T-cell (primary cell): Measurements from ENCODE around the gene RTCB. TPM values are rescaled to one million over a fixed set of nuclear protein-coding genes. Genes with fewer than 3 reads are reported as not detected.

Experiments
- ATAC-seq, 4 experiments: fragments of 200-7000 bp in 3 of 4; fragments of 150-1000 bp in 1 of 4; cut with Tn5 transposase; replicated peaks in 1 of 4; 1 replicate in 3 of 4; 2 replicates in 1 of 4; pipeline ENCODE4 v1.10.0; 2021; ENCODE audit warnings: moderate library complexity in 3 of 4, mild to moderate bottlenecking in 2 of 4, moderate number of reproducible peaks in 1 of 4
- CTCF ChIA-PET, 2 donors: fragments of 300-600 bp; sonication (Branson Sonifier 250); formaldehyde crosslinking; loops; one replicate each; lab custom pipeline; 2022; ENCODE audit warnings: antibody characterized with exemption in 2 of 2; lab: Charles Lee
- POLR2A ChIA-PET, 2 donors: fragments of 300-600 bp; sonication (Branson Sonifier 250); formaldehyde crosslinking; loops; one replicate each; lab custom pipeline; 2022; ENCODE audit warnings: antibody characterized with exemption in 2 of 2; lab: Charles Lee
- DNase-seq, 35 experiments: peaks; one replicate each; pipeline versions ENCODE4 v3.0.0 to v3.0.0-alpha.2; 2013 to 2023
- H3K27ac ChIP-seq: one replicate; pipeline ENCODE4 v1.5.1; 2013; ENCODE audit warnings: low read length
- H3K27me3 ChIP-seq, 2 experiments: replicated peaks in 1 of 2; 1 replicate in 1 of 2; 2 replicates in 1 of 2; pipeline versions ENCODE4 v1.6.1 to v1.7.0; 2013; ENCODE audit warnings: low read length in 1 of 2, mixed read lengths in 1 of 2; ENCODE audit not compliant: control insufficient read depth in 2 of 2, insufficient read depth in 2 of 2; ENCODE audit errors: extremely low read depth in 1 of 2
- H3K36me3 ChIP-seq, 2 donors: 1 replicate in 1 of 2; 2 replicates in 1 of 2; pipeline versions ENCODE4 v1.6.1 to v1.7.0; 2013; ENCODE audit warnings: low read length in 1 of 2; ENCODE audit not compliant: control insufficient read depth in 2 of 2, insufficient read depth in 1 of 2; ENCODE audit errors: extremely low read depth in 1 of 2
- H3K4me1 ChIP-seq, 2 experiments: 1 replicate in 1 of 2; 2 replicates in 1 of 2; pipeline versions ENCODE4 v1.6.1 to v1.7.0; 2013; ENCODE audit warnings: low read length in 2 of 2, mixed read lengths in 1 of 2; ENCODE audit not compliant: insufficient read depth in 2 of 2, control insufficient read depth in 1 of 2; ENCODE audit errors: extremely low read depth in 1 of 2
- H3K4me3 ChIP-seq, 2 donors: 1 replicate in 1 of 2; 2 replicates in 1 of 2; pipeline versions ENCODE4 v1.5.1 to v1.7.0; 2013; ENCODE audit warnings: mild to moderate bottlenecking in 2 of 2, low read length in 1 of 2, moderate library complexity in 1 of 2; ENCODE audit not compliant: control insufficient read depth in 1 of 2; ENCODE audit errors: extremely low read depth in 1 of 2
- H3K9me3 ChIP-seq: 2 replicates; pipeline ENCODE4 v1.7.0; 2013
- H3K27ac Mint-ChIP-seq, 2 donors: one replicate each; pipeline ENCODE4 v1.8.0; 2020 to 2021; ENCODE audit warnings: mild to moderate bottlenecking in 2 of 2, mixed read lengths in 2 of 2
- H3K27me3 Mint-ChIP-seq, 2 donors: one replicate each; pipeline ENCODE4 v1.8.0; 2021 to 2022; ENCODE audit warnings: mixed read lengths in 2 of 2
- H3K36me3 Mint-ChIP-seq: one replicate; pipeline ENCODE4 v1.8.0; 2021; ENCODE audit warnings: mixed read lengths
- H3K4me1 Mint-ChIP-seq, 3 donors: one replicate each; pipeline ENCODE4 v1.8.0; 2020 to 2022; ENCODE audit warnings: mixed read lengths in 3 of 3, mild to moderate bottlenecking in 1 of 3
- H3K4me3 Mint-ChIP-seq, 3 donors: one replicate each; pipeline ENCODE4 v1.8.0; 2020 to 2022; ENCODE audit warnings: mild to moderate bottlenecking in 3 of 3, mixed read lengths in 3 of 3, moderate library complexity in 3 of 3
- H3K9me3 Mint-ChIP-seq, 3 donors: one replicate each; pipeline ENCODE4 v1.8.0; 2020 to 2022; ENCODE audit warnings: mixed read lengths in 3 of 3
- WGBS: methylation state at CpG from one replicate; pipeline ENCODE4 v1.1.5; 2013; ENCODE audit warnings: missing lambda C conversion rate; ENCODE audit not compliant: insufficient coverage; 5-methylcytosine and 5-hydroxymethylcytosine counted together
- total RNA-seq, 35 experiments: library from RNA in 6 of 35; stranded (reverse) in 6 of 35; fragments of 120-200 nt in 1 of 35; gene quantifications; one replicate each; pipeline versions ENCODE4 v1.2.1 to v1.2.4 and lab custom pipeline; 2013 to 2026

RTCB gene
- total RNA-seq, 5 donors from 2014 or later (not counting 1 experiment from before 2014, with no cell fraction given), result 35.8 to 49.4 (median 45.2) TPM

DNA sequence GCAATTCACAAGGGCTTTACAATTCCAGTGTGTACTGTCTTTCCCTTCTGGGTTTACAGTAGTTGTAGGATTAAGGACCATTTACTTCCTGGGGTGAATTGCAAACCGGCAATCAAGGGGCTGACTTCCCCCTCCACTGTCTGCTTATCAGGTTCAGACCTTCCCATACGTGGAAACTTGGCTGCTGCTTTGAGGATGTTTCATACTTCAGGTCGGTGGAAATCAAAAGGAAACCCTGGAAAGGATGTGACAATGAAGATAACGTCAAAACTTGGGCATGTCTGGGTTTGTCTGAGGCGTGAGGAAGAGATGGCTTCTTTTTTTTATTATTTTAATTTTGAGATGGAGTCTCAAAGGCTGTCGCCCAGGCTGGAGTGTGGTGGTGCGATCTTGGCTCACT, 2.1 kb upstream of the RTCB start:
- peaks cover 34 to 37% (median 35%) of the 10 kb centered on the region in 3 donors for H3K4me1 Mint-ChIP-seq
- no peak overlapping the region for H3K4me3 ChIP-seq
- H3K36me3 Mint-ChIP-seq, result peaks cover 3% of the 10 kb centered on the region
- H3K27me3 Mint-ChIP-seq, result peaks cover 12 to 15% of the 10 kb centered on the region in 2 donors
- ChIA-PET POLR2A (no interaction called here), CTCF (interaction anchor here in 1 of 2 donors (0.6 kb wide), 1 partner anchor 60 kb away, joined by 3 read pairs; no protein-coding TSS in a partner anchor)
- no peak overlapping the region for H3K27ac Mint-ChIP-seq
- ATAC-seq, result no peak
- H3K9me3 Mint-ChIP-seq, result no peaks in the 10 kb centered on the region
- peaks cover 0 to 4% of the 10 kb centered on the region in 2 experiments for H3K27me3 ChIP-seq
- no peak overlapping the region for H3K27ac ChIP-seq
- 81% methylated on average over 4 of the region's 7 CpGs for WGBS
- peaks cover 11 to 23% of the 10 kb centered on the region in 2 experiments for H3K4me1 ChIP-seq
- DNase-seq, result no peak
- H3K9me3 ChIP-seq, result no peaks in the 10 kb centered on the region
- no peaks in the 10 kb centered on the region for H3K36me3 ChIP-seq
- H3K4me3 Mint-ChIP-seq, result no peak overlapping the region

DNA sequence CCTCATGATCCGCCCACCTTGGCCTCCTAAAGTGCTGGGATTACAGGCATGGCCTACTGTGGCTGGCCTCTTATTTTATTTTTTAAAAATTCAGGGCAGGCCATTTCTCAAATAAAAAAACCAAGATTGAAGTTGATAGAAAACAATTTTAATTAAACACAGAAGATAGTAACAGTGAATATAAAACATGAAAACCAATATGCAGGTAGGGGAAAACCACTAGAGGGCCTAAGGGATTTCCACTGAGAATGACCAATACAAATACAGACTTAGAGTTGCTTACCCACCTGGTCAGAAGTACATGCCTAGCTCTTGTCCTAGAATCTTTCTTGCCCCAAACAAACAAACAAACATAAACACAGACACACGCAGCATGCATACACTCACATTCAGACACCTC, 1.7 kb upstream of the RTCB start:
- CTCF ChIA-PET, result interaction anchor here in 1 of 2 donors (2.9 kb wide), 1 partner anchor 62 kb away, joined by 13 read pairs; the partner anchor contains the start of gene FBXO7
- POLR2A ChIA-PET, result interaction anchor here in 1 of 2 donors (0.6 kb wide), 1 partner anchor 15 kb away, joined by 3 read pairs; no protein-coding TSS in a partner anchor
- H3K4me1 Mint-ChIP-seq, result peaks cover 39 to 42% (median 39%) of the 10 kb centered on the region in 3 donors
- peaks cover 11 to 23% of the 10 kb centered on the region in 2 experiments for H3K4me1 ChIP-seq
- H3K27me3 Mint-ChIP-seq, result peaks cover 12 to 13% of the 10 kb centered on the region in 2 donors
- 89% methylated on average over 1 of the region's 2 CpGs for WGBS
- no peak overlapping the region for H3K4me3 Mint-ChIP-seq
- peaks cover 0 to under 1% of the 10 kb centered on the region in 2 donors for H3K36me3 ChIP-seq
- H3K9me3 ChIP-seq, result no peaks in the 10 kb centered on the region
- peaks cover 0 to 4% of the 10 kb centered on the region in 2 experiments for H3K27me3 ChIP-seq
- H3K27ac Mint-ChIP-seq, result no peak overlapping the region
- ATAC-seq, result no peak
- H3K27ac ChIP-seq, result no peak overlapping the region
- H3K36me3 Mint-ChIP-seq, result peaks cover 3% of the 10 kb centered on the region
- no peak for DNase-seq
- H3K4me3 ChIP-seq, result no peak overlapping the region
- no peaks in the 10 kb centered on the region for H3K9me3 Mint-ChIP-seq

DNA sequence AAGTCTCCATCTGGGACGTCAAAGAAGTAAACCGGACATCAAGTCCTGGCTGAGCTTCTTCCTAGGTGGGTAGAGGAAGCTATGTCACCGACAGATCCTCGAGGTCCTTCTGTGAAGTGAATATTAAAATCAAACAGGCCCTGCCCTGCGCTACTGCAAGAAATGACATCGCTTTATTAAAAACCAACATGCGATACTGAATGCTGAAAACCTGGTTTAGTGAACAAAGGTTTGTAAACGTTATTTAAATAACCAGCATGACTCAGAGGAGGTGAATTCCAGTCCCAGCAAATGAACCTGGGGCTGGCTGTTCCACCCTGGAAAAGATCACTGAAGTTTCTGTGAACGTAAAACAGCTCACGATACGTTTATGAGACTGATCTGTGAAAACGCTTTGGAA, 645 bp downstream of the RTCB start:
- Mint-ChIP-seq H3K9me3 (no peaks in the 10 kb centered on the region), H3K27me3 (peaks cover 2 to 3% of the 10 kb centered on the region in 2 donors), H3K27ac (peak overlapping the region; percentile 93 to 95), H3K4me1 (peaks cover 52 to 57% (median 56%) of the 10 kb centered on the region in 3 donors), H3K36me3 (peaks cover 12% of the 10 kb centered on the region), H3K4me3 (peak overlapping the region; percentile 96 to 99 (median 98))
- peak overlapping the region; percentile 68 for H3K27ac ChIP-seq
- peak overlapping the region; percentile 93 to 98 for H3K4me3 ChIP-seq
- CTCF ChIA-PET, result interaction anchor here in 1 of 2 donors (0.5 to 2.9 kb wide), 5 partner anchors 12 to 428 kb away, joined by 3 to 13 read pairs (median 3); partner anchors contain the start of gene FBXO7
- H3K36me3 ChIP-seq, result peaks cover 5 to 15% of the 10 kb centered on the region in 2 donors
- H3K4me1 ChIP-seq, result peaks cover 11 to 23% of the 10 kb centered on the region in 2 experiments
- POLR2A ChIA-PET, result interaction anchor here in 1 of 2 donors (0.6 kb wide), 1 partner anchor 470 kb away, joined by 6 read pairs; no protein-coding TSS in a partner anchor
- H3K9me3 ChIP-seq, result no peaks in the 10 kb centered on the region
- ATAC-seq (peak in 3 of 4 experiments; percentile 9 to 24 (median 18)), DNase-seq (peak in 2 of 35 experiments; percentile 6 to 46)
- H3K27me3 ChIP-seq, result no peaks in the 10 kb centered on the region
- 2% methylated on average over 12 of the region's 12 CpGs for WGBS

DNA sequence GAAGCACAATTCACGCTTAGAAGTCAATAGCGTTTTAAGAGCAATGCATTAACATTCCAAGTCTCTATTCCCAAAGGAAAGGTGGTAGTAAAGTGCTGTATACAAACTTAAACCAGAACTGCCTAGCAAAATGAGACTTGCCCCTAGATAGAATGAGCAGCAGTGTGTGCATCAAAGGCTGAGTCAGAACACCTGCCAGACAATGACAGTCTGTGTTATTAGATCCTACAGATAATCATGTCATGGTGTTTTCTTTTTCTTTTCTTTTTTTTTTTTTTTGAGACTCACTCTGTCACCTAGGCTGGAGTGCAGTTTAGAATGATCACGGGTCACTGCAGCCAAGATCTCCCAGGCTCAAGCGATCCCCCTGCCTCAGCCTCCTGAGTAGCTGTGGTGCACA, 1.6 kb downstream of the RTCB start:
- no peaks in the 10 kb centered on the region for H3K9me3 Mint-ChIP-seq
- H3K27ac Mint-ChIP-seq, result no peak overlapping the region
- POLR2A ChIA-PET, result no interaction called here
- CTCF ChIA-PET, result interaction anchor here in 1 of 2 donors (0.7 kb wide), 1 partner anchor 12 kb away, joined by 4 read pairs; no protein-coding TSS in a partner anchor
- peaks cover 52 to 57% (median 57%) of the 10 kb centered on the region in 3 donors for H3K4me1 Mint-ChIP-seq
- Histone ChIP-seq H3K27me3 (no peaks in the 10 kb centered on the region), H3K36me3 (peaks cover 5 to 23% of the 10 kb centered on the region in 2 donors), H3K9me3 (no peaks in the 10 kb centered on the region), H3K4me1 (peaks cover 11 to 23% of the 10 kb centered on the region in 2 experiments), H3K4me3 (peak overlapping the region in 1 of 2 donors; percentile 98), H3K27ac (no peak overlapping the region)
- peak overlapping the region; percentile 96 to 99 (median 98) for H3K4me3 Mint-ChIP-seq
- H3K27me3 Mint-ChIP-seq, result no peaks in the 10 kb centered on the region
- ATAC-seq, result no peak
- DNase-seq, result no peak
- peaks cover 19% of the 10 kb centered on the region for H3K36me3 Mint-ChIP-seq
- 100% methylated on average over 2 of the region's 4 CpGs for WGBS

DNA sequence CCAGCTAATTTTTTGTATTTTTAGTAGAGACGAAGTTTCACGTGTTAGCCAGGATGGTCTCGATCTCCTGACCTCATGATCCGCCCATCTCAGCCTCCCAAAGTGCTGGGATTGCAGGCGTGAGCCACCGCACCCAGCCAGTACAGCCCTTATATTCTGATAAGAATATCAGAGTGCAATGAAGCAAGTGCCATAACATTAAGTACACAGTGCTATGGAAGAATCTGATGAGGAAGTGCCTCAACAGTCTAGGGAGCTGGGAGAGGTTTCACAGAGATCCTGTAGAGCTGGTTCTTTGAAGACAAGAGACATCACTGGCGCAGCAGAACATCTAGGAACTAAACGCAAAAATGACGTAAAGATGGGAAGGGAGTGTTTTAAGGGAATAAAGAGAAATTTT, 2.1 kb downstream of the RTCB start:
- Mint-ChIP-seq H3K9me3 (no peaks in the 10 kb centered on the region), H3K4me3 (peak overlapping the region; percentile 96 to 99 (median 98)), H3K27ac (peak overlapping the region; percentile 1 to 29), H3K36me3 (peaks cover 24% of the 10 kb centered on the region), H3K4me1 (peaks cover 52 to 57% (median 57%) of the 10 kb centered on the region in 3 donors), H3K27me3 (no peaks in the 10 kb centered on the region)
- CTCF ChIA-PET, result no interaction called here
- ATAC-seq, result no peak
- H3K9me3 ChIP-seq, result no peaks in the 10 kb centered on the region
- H3K4me3 ChIP-seq, result no peak overlapping the region
- H3K4me1 ChIP-seq, result peaks cover 11 to 23% of the 10 kb centered on the region in 2 experiments
- POLR2A ChIA-PET, result interaction anchor here in 1 of 2 donors (0.7 kb wide), 1 partner anchor 19 kb away, joined by 4 read pairs; no protein-coding TSS in a partner anchor
- H3K36me3 ChIP-seq, result peaks cover 5 to 28% of the 10 kb centered on the region in 2 donors
- H3K27ac ChIP-seq, result no peak overlapping the region
- 97% methylated on average over 4 of the region's 9 CpGs for WGBS
- DNase-seq, result no peak
- no peaks in the 10 kb centered on the region for H3K27me3 ChIP-seq

DNA sequence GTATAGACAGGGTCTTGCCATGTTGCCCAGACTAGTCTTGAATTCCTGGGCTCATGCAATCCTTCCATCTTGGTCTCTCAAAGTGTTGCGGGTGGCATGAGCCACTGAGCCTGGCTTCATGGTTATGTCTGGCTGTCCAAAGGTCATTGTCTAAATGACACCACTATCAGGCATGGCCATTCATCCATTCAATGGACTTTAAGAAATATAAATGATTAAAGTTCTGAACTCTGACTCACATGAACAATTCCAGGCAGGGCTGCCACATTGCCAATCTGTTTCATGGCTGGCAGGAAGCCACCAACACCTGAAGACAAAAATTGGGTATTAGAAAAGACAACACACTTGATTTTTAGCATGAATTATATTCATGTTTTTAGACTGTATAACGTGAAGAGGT, 4.1 kb downstream of the RTCB start:
- ATAC-seq (no peak), DNase-seq (no peak)
- H3K4me1 Mint-ChIP-seq, result peaks cover 48 to 54% (median 53%) of the 10 kb centered on the region in 3 donors
- no peak overlapping the region for H3K27ac Mint-ChIP-seq
- Histone ChIP-seq H3K27ac (no peak overlapping the region), H3K36me3 (peaks cover 5 to 43% of the 10 kb centered on the region in 2 donors), H3K4me3 (no peak overlapping the region), H3K27me3 (no peaks in the 10 kb centered on the region), H3K4me1 (peaks cover 11 to 23% of the 10 kb centered on the region in 2 experiments), H3K9me3 (no peaks in the 10 kb centered on the region)
- H3K27me3 Mint-ChIP-seq, result no peaks in the 10 kb centered on the region
- no peaks in the 10 kb centered on the region for H3K9me3 Mint-ChIP-seq
- WGBS, result 0% methylated on average over 1 of the region's 2 CpGs
- ChIA-PET POLR2A (no interaction called here), CTCF (no interaction called here)
- peaks cover 37% of the 10 kb centered on the region for H3K36me3 Mint-ChIP-seq
- no peak overlapping the region for H3K4me3 Mint-ChIP-seq
